Measurements from ENCODE around the gene SH3RF3.

- no peak for TF ChIP-seq POLR2AphosphoS5 (IDR thresholded peaks at IDR 0.05; ENCODE audit: low read depth, low read length)
- no peak for TF ChIP-seq SRF (IDR thresholded peaks at IDR 0.05; ENCODE audit: low read depth)
- no peak for TF ChIP-seq CTCF (IDR thresholded peaks at IDR 0.05 in 2 of 3, conservative IDR thresholded peaks at IDR 0.05 in 1 of 3; ENCODE audit: borderline replicate concordance in 1 of 3, insufficient read depth in 1 of 3, low read depth in 2 of 3, low read length in 2 of 3)
- no peak for TF ChIP-seq YY1 (IDR thresholded peaks at IDR 0.05; ENCODE audit: extremely low read depth, insufficient replicate concordance, low read depth, low read length)
- no peak for TF ChIP-seq POLR2A (IDR thresholded peaks at IDR 0.05; ENCODE audit: borderline replicate concordance, extremely low read depth, insufficient read depth, insufficient read length)
- no peak for TF ChIP-seq JUND (IDR thresholded peaks at IDR 0.05)
- TF ChIP-seq EGR1 (IDR thresholded peaks at IDR 0.05; ENCODE audit: low read depth) = no peak
- no peak for TF ChIP-seq FOSL1 (IDR thresholded peaks at IDR 0.05; ENCODE audit: low read depth)
- no peak for TF ChIP-seq SP1 (IDR thresholded peaks at IDR 0.05; ENCODE audit: low read depth)
- TF ChIP-seq EZH2phosphoT487 (IDR thresholded peaks at IDR 0.05; ENCODE audit: borderline replicate concordance) = no peak
Measured at GRCh38 chr2:109437325-109438090, 308.5 kb downstream of the SH3RF3 start.

Data from HCT116 (cell line).